ENCODE data around the gene LILRA1.

Gene LILRA1

DNA sequence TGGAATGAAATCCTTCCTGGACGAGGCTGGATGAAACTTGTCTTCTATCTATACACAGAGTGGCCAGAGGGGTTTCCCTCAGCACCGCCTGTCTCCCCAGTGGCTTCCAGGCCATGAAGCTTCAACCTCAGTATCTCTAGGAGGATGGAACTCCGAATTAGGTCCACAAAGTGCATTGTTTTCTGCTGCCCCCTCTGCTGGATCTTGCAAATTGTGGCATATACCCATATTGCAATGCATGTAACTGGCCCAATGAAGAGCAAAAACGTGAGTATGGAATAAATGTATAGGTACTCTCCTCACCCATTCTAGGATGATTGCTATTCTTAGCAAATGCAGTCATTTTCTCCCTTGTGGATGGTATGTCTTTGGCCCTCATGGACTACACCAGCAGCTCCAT lies 54.7 kb downstream of the LILRA1 start:
- in situ Hi-C loops (cut with HindIII; ENCODE audit: low pct_ligation_motif_present, low sequenced_read_pairs), result no loop called here
- TF ChIP-seq, protein P1, sequence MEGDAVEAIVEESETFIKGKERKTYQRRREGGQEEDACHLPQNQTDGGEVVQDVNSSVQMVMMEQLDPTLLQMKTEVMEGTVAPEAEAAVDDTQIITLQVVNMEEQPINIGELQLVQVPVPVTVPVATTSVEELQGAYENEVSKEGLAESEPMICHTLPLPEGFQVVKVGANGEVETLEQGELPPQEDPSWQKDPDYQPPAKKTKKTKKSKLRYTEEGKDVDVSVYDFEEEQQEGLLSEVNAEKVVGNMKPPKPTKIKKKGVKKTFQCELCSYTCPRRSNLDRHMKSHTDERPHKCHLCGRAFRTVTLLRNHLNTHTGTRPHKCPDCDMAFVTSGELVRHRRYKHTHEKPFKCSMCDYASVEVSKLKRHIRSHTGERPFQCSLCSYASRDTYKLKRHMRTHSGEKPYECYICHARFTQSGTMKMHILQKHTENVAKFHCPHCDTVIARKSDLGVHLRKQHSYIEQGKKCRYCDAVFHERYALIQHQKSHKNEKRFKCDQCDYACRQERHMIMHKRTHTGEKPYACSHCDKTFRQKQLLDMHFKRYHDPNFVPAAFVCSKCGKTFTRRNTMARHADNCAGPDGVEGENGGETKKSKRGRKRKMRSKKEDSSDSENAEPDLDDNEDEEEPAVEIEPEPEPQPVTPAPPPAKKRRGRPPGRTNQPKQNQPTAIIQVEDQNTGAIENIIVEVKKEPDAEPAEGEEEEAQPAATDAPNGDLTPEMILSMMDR (IDR thresholded peaks at IDR 0.05; ENCODE audit: low read depth, low read length, missing control alignments), result no peak
- Histone ChIP-seq H3K27ac (no peak overlapping the region), H3K36me3 (replicated peaks) (no peaks in the 10 kb centered on the region), H3K27me3 (replicated peaks) (no peaks in the 10 kb centered on the region), H3K4me3 (ENCODE audit: low read depth, low read length) (no peak overlapping the region)
- DNase-seq, result no peak

GRCh38 chr19:54650108-54650655 lies 56.8 kb downstream of the LILRA1 start:
- in situ Hi-C loops (cut with HindIII; ENCODE audit: low pct_ligation_motif_present, low sequenced_read_pairs), result no loop called here
- no peak for DNase-seq
- TF ChIP-seq, protein P1 (IDR thresholded peaks at IDR 0.05; ENCODE audit: low read depth, low read length, missing control alignments), result no peak
- Histone ChIP-seq H3K27me3 (replicated peaks) (no peaks in the 10 kb centered on the region), H3K27ac (no peak overlapping the region), H3K36me3 (replicated peaks) (no peaks in the 10 kb centered on the region), H3K4me3 (ENCODE audit: low read depth, low read length) (no peak overlapping the region)
